ENCODE measurements around the gene SPTBN5.

DNA sequence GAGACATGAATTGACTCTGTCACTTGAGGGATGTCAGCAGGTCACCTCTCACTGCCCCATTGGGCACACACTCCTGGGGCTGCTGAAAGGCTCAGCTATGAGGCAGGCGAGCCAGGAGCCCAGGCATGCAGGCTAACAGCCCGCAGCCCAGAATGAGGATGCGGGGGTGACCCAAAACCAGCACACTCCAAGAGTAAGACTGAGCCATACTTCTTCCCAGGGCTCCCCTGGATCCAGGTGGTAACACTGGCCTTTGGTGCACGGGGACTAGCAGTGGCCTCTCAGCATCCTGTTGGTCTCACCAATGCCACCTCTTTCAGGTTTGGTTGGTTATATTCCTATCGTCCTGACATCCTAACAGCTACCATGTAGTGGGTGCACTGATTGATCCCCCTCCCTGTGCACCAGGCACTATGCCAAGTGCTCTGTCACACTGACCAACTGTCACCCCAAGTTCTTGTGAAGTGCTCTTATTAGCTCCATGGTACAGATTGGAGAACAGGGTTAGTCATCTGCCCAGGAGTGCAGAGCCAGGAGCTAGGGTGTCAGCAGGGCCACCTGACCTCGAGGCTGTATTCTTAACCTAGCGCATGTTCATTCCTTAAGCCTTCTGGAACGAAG lies 24.8 kb upstream of the SPTBN5 start:
- TF ChIP-seq, protein P1, sequence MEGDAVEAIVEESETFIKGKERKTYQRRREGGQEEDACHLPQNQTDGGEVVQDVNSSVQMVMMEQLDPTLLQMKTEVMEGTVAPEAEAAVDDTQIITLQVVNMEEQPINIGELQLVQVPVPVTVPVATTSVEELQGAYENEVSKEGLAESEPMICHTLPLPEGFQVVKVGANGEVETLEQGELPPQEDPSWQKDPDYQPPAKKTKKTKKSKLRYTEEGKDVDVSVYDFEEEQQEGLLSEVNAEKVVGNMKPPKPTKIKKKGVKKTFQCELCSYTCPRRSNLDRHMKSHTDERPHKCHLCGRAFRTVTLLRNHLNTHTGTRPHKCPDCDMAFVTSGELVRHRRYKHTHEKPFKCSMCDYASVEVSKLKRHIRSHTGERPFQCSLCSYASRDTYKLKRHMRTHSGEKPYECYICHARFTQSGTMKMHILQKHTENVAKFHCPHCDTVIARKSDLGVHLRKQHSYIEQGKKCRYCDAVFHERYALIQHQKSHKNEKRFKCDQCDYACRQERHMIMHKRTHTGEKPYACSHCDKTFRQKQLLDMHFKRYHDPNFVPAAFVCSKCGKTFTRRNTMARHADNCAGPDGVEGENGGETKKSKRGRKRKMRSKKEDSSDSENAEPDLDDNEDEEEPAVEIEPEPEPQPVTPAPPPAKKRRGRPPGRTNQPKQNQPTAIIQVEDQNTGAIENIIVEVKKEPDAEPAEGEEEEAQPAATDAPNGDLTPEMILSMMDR (IDR thresholded peaks at IDR 0.05): no peak
- no peak for TF ChIP-seq POLR2A (IDR thresholded peaks at IDR 0.05)

All from heart left ventricle (tissue), 13 donors.